Keratinocyte (primary cell): ENCODE measurements around the gene FSIP1. TPM values are rescaled to one million over a fixed set of nuclear protein-coding genes. Genes with fewer than 3 reads are reported as not detected.

ENCODE experiments used
- DNase-seq: peaks from one replicate; pipeline ENCODE4 v3.0.0-alpha.2; 2011; ENCODE audit warnings: low read depth, missing footprints, low spot score
- FAIRE-seq: peaks from 2 replicates; lab custom pipeline; 2011; peaks lifted over from hg19 to GRCh38; lab: Jason Lieb, UNC
- H2AFZ ChIP-seq: 2 replicates; pipeline ENCODE4 v1.6.0; 2012; ENCODE audit warnings: low read length, control low read depth, inconsistent platforms; ENCODE audit not compliant: control insufficient read depth
- H3K27ac ChIP-seq: 2 replicates; pipeline ENCODE4 v1.5.1; 2011; ENCODE audit warnings: low read length; ENCODE audit not compliant: control insufficient read depth, insufficient read depth
- H3K27me3 ChIP-seq: 3 replicates; pipeline ENCODE4 v1.6.0; 2011; ENCODE audit warnings: low read length; ENCODE audit not compliant: control insufficient read depth, insufficient read depth; ENCODE audit errors: extremely low read depth
- H3K36me3 ChIP-seq, 2 experiments: 2 replicates in 1 of 2; 3 replicates in 1 of 2; pipeline ENCODE4 v1.5.1; 2011; ENCODE audit warnings: low read length in 2 of 2, mild to moderate bottlenecking in 1 of 2; ENCODE audit not compliant: control insufficient read depth in 2 of 2, insufficient read depth in 2 of 2; ENCODE audit errors: extremely low read depth in 1 of 2
- H3K4me1 ChIP-seq: 3 replicates; pipeline ENCODE4 v1.5.1; 2011; ENCODE audit warnings: low read length; ENCODE audit not compliant: control insufficient read depth, insufficient read depth; ENCODE audit errors: extremely low read depth
- H3K4me2 ChIP-seq: 3 replicates; pipeline ENCODE4 v1.6.0; 2011; ENCODE audit warnings: low read depth, low read length; ENCODE audit not compliant: control insufficient read depth, insufficient read depth; ENCODE audit errors: extremely low read depth
- H3K4me3 ChIP-seq, 3 experiments: fragments of 200-600 bp in 1 of 3; sonication (generic) in 1 of 3; 2 replicates in 2 of 3; 3 replicates in 1 of 3; pipeline ENCODE4 v1.5.1; 2011 to 2016; ENCODE audit warnings: low read length in 3 of 3, mild to moderate bottlenecking in 3 of 3, control low read depth in 2 of 3, inconsistent platforms in 1 of 3, low read depth in 1 of 3, mixed read lengths in 1 of 3, mixed run types in 1 of 3, moderate library complexity in 1 of 3; ENCODE audit not compliant: control insufficient read depth in 2 of 3, insufficient read depth in 2 of 3; ENCODE audit errors: extremely low read depth in 1 of 3
- H3K79me2 ChIP-seq: 2 replicates; pipeline ENCODE4 v1.6.0; 2012; ENCODE audit warnings: low read length; ENCODE audit not compliant: control insufficient read depth, insufficient read depth
- H3K9ac ChIP-seq: 3 replicates; pipeline ENCODE4 v1.6.0; 2011; ENCODE audit warnings: low read length; ENCODE audit not compliant: control insufficient read depth, insufficient read depth; ENCODE audit errors: extremely low read depth
- H3K9me1 ChIP-seq: 3 replicates; pipeline ENCODE4 v1.6.0; 2011; ENCODE audit warnings: low read length; ENCODE audit not compliant: control insufficient read depth, insufficient read depth; ENCODE audit errors: extremely low read depth
- H3K9me3 ChIP-seq: 2 replicates; pipeline ENCODE4 v1.5.1; 2012; ENCODE audit warnings: low read depth, low read length; ENCODE audit not compliant: control insufficient read depth
- H4K20me1 ChIP-seq: 3 replicates; pipeline ENCODE4 v1.6.0; 2011; ENCODE audit warnings: low read length; ENCODE audit not compliant: control insufficient read depth, insufficient read depth; ENCODE audit errors: extremely low read depth
- CTCF ChIP-seq, 3 experiments: IDR thresholded peaks in 1 of 3; conservative IDR thresholded peaks in 1 of 3; optimal IDR thresholded peaks in 1 of 3; 2 replicates in 2 of 3; 3 replicates in 1 of 3; pipeline versions ENCODE3 to v1.5.1; 2011; ENCODE audit warnings: low read length in 3 of 3, mild to moderate bottlenecking in 3 of 3, moderate library complexity in 2 of 3, control low read depth in 1 of 3, inconsistent platforms in 1 of 3; ENCODE audit not compliant: insufficient read depth in 2 of 3; ENCODE audit errors: extremely low read depth in 1 of 3
- EZH2 ChIP-seq: IDR thresholded peaks from one replicate; pipeline ENCODE4 v1.6.1; 2012; ENCODE audit warnings: inconsistent platforms, mild to moderate bottlenecking, low read length, moderate library complexity
- dilution Hi-C: fragments of 300-500 bp; cut with MboI; formaldehyde crosslinking; loops from one replicate; pipeline ENCODE4 v1.7.0; 2020; ENCODE audit warnings: low sequenced_read_pairs; ENCODE audit not compliant: extremely low pct_ligation_motif_present
- polyA plus RNA-seq, 5 experiments: library from polyadenylated mRNA; depleted of rRNA in 3 of 5; stranded (reverse) in 3 of 5; stranded (forward) in 1 of 5; unstranded in 1 of 5; fragments of >200 nt; gene quantifications; 1 replicate in 1 of 5; 2 replicates in 3 of 5; 3 replicates in 1 of 5; pipeline versions ENCODE4 v1.2.1 to v1.2.3, GENCODE V29; 2011 to 2012; ENCODE audit warnings: missing spikeins in 2 of 5, low read depth in 1 of 5, low replicate concordance in 1 of 5

The FSIP1 gene
- polyA plus RNA-seq, 1 donor (not counting 4 experiments of a cell fraction or from before 2014, with no cell fraction given) = 1.5 TPM

GRCh38 chr15:39667382-39668127 lies 115.1 kb downstream of the FSIP1 start:
- H3K9me3 ChIP-seq = no peaks in the 10 kb centered on the region
- no peaks in the 10 kb centered on the region for H3K79me2 ChIP-seq
- no peaks in the 10 kb centered on the region for H3K36me3 ChIP-seq
- dilution Hi-C loops = loop anchor here (5.0 kb wide), 1 partner anchor 50 kb away; no protein-coding TSS in a partner anchor
- H3K27ac ChIP-seq = no peak overlapping the region
- no peaks in the 10 kb centered on the region for H3K9me1 ChIP-seq
- no peaks in the 10 kb centered on the region for H3K4me1 ChIP-seq
- no peaks in the 10 kb centered on the region for H4K20me1 ChIP-seq
- no peaks in the 10 kb centered on the region for H3K27me3 ChIP-seq
- FAIRE-seq (no peak), DNase-seq (no peak)
- H3K4me2 ChIP-seq = no peak overlapping the region
- no peak overlapping the region for H3K9ac ChIP-seq
- no peak for TF ChIP-seq EZH2
- no peak for TF ChIP-seq CTCF (optimal IDR thresholded peaks at IDR 0.05 in 1 of 3, IDR thresholded peaks at IDR 0.05 in 1 of 3, conservative IDR thresholded peaks at IDR 0.05 in 1 of 3; ENCODE audit: extremely low read depth in 1 of 3, insufficient read depth in 2 of 3, low read length in 3 of 3)
- no peak overlapping the region for H3K4me3 ChIP-seq
- no peak overlapping the region for H2AFZ ChIP-seq

GRCh38 chr15:39666677-39667076 lies 116.0 kb downstream of the FSIP1 start:
- no peak for TF ChIP-seq CTCF (optimal IDR thresholded peaks at IDR 0.05 in 1 of 3, IDR thresholded peaks at IDR 0.05 in 1 of 3, conservative IDR thresholded peaks at IDR 0.05 in 1 of 3; ENCODE audit: extremely low read depth in 1 of 3, insufficient read depth in 2 of 3, low read length in 3 of 3)
- TF ChIP-seq EZH2 = no peak
- Histone ChIP-seq H3K9me3 (no peaks in the 10 kb centered on the region), H3K9me1 (no peaks in the 10 kb centered on the region), H3K27me3 (no peaks in the 10 kb centered on the region), H3K36me3 (no peaks in the 10 kb centered on the region), H3K4me3 (no peak overlapping the region), H3K79me2 (no peaks in the 10 kb centered on the region), H3K9ac (no peak overlapping the region), H3K4me2 (no peak overlapping the region), H2AFZ (no peak overlapping the region), H4K20me1 (no peaks in the 10 kb centered on the region), H3K27ac (no peak overlapping the region), H3K4me1 (peaks cover 3% of the 10 kb centered on the region)
- DNase-seq = no peak
- dilution Hi-C loops = loop anchor here (5.0 kb wide), 1 partner anchor 49 kb away; no protein-coding TSS in a partner anchor
- no peak for FAIRE-seq
